GM18519 (cell line): ENCODE measurements around the gene MSMP.

Experiments used
- ATAC-seq: cut with Tn5 transposase; IDR thresholded peaks from one replicate; pipeline ENCODE4 v1.9.1; 2021; ENCODE audit warnings: mild to moderate bottlenecking, moderate library complexity; ENCODE audit not compliant: unreplicated experiment, low FRiP score

The MSMP gene

GRCh38 chr9:35771943-35772342 lies 17.9 kb upstream of the MSMP start:
- no peak for ATAC-seq

GRCh38 chr9:35771534-35771933 lies 17.5 kb upstream of the MSMP start:
- no peak for ATAC-seq

- ATAC-seq: no peak
Measured at GRCh38 chr9:35771075-35771433, 17.0 kb upstream of the MSMP start.

- ATAC-seq: no peak
Measured at GRCh38 chr9:35769763-35770162, 15.7 kb upstream of the MSMP start.

- no peak for ATAC-seq
Measured at GRCh38 chr9:35767458-35767857, 13.4 kb upstream of the MSMP start.

- no peak for ATAC-seq
Measured at GRCh38 chr9:35766997-35767396, 12.9 kb upstream of the MSMP start.

GRCh38 chr9:35763803-35764202 lies 9.7 kb upstream of the MSMP start:
- ATAC-seq: no peak

- no peak for ATAC-seq
Measured at GRCh38 chr9:35763181-35763580, 9.1 kb upstream of the MSMP start.

- no peak for ATAC-seq
Measured at GRCh38 chr9:35760651-35761050, 6.6 kb upstream of the MSMP start.

GRCh38 chr9:35759795-35760194 lies 5.7 kb upstream of the MSMP start:
- no peak for ATAC-seq

- ATAC-seq: no peak
Measured at GRCh38 chr9:35758475-35759050, 4.5 kb upstream of the MSMP start.

GRCh38 chr9:35757892-35758275 lies 3.8 kb upstream of the MSMP start:
- ATAC-seq: no peak

- ATAC-seq: no peak
Measured at GRCh38 chr9:35757226-35757891, 3.3 kb upstream of the MSMP start.

- no peak for ATAC-seq
Measured at GRCh38 chr9:35756275-35757225, 2.5 kb upstream of the MSMP start.

GRCh38 chr9:35755071-35755470 lies 995 bp upstream of the MSMP start:
- no peak for ATAC-seq

GRCh38 chr9:35753466-35753865 lies 610 bp downstream of the MSMP start:
- ATAC-seq: no peak

GRCh38 chr9:35750256-35750531 lies 3.9 kb downstream of the MSMP start:
- ATAC-seq: no peak

GRCh38 chr9:35749515-35750255 lies 4.4 kb downstream of the MSMP start:
- peak; percentile 7 for ATAC-seq

GRCh38 chr9:35748858-35749514 lies 5.1 kb downstream of the MSMP start, which contains the start of the genes GBA2 and RGP1:
Gene GBA2, minus strand, starts transcription at chr9:35749228. Its CDS starts 524 bp downstream, at chr9:35748704.
Gene RGP1, plus strand, starts transcription at chr9:35749287. Its CDS starts 469 bp downstream, at chr9:35749756.
- ATAC-seq: peak; percentile 48

GRCh38 chr9:35748242-35748857 lies 5.7 kb downstream of the MSMP start:
- no peak for ATAC-seq
